GM13977 (cell line): ENCODE measurements around the gene MORN4.
"Not testable (repeated sequence)": the region's sequence is repeated elsewhere in the genome, so short reads cannot be mapped to it uniquely, and the experiment has no call there.

Source experiments
- DNase-seq: peaks from one replicate; pipeline ENCODE4 v3.0.0; 2012; ENCODE audit warnings: low spot score
- in situ Hi-C: fragments of 300-500 bp; cut with MboI; formaldehyde crosslinking; loops from one replicate; pipeline ENCODE4 v1.12.0; 2022; ENCODE audit warnings: low sequenced_read_pairs, low pct_unique_long_range_greater_than_20kb, mixed read lengths, inconsistent platforms; ENCODE audit not compliant: unreplicated experiment
- TF ChIP-seq, protein P1 (sequence below): IDR thresholded peaks from 2 replicates; pipeline ENCODE4 v1.5.1; 2012; ENCODE audit warnings: mild to moderate bottlenecking, control low read depth; ENCODE audit not compliant: insufficient read depth; ENCODE audit errors: extremely low read depth, missing control alignments

Gene MORN4

DNA sequence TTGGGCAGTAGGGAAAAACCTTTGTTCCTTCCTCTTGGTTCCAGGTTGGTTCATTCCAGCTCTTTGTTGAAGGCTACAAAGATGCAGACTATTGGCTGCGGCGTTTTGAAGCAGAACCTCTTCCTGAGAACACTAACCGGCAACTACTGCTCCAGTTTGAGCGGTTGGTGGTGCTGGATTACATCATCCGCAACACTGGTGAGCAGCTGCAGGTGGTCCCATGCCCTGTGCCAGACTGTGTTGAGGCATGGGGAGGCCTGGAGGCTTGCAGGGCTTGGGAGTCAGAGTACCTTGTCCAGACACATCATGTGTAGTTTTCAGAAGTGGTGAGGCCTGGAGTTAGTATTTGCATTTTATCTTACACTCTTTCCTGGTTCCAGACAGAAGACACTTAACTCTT is 23.5 kb upstream of the MORN4 start:
- in situ Hi-C loops, result no loop called here
- DNase-seq, result no peak
- TF ChIP-seq, protein P1, sequence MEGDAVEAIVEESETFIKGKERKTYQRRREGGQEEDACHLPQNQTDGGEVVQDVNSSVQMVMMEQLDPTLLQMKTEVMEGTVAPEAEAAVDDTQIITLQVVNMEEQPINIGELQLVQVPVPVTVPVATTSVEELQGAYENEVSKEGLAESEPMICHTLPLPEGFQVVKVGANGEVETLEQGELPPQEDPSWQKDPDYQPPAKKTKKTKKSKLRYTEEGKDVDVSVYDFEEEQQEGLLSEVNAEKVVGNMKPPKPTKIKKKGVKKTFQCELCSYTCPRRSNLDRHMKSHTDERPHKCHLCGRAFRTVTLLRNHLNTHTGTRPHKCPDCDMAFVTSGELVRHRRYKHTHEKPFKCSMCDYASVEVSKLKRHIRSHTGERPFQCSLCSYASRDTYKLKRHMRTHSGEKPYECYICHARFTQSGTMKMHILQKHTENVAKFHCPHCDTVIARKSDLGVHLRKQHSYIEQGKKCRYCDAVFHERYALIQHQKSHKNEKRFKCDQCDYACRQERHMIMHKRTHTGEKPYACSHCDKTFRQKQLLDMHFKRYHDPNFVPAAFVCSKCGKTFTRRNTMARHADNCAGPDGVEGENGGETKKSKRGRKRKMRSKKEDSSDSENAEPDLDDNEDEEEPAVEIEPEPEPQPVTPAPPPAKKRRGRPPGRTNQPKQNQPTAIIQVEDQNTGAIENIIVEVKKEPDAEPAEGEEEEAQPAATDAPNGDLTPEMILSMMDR, result no peak

DNA sequence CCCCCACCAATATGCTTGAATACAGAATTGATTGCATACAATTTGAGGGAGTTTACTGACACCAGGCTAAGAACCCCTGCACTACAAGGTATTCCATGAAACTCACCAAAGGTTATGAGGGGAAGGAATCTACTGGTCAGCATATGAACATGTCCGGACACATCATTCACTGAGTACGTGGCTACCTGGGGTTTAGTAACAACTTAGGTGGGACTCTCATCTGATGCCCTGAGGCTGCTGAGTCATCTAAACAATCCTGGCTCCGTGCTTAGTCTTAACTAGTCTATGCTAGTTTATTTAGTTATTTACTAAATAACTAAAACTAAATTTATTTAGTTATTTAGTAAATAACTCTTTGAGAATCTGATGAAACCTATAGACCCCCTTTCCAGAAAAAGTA is 18.5 kb upstream of the MORN4 start:
- in situ Hi-C loops, result no loop called here
- no peak for DNase-seq
- TF ChIP-seq, protein P1, result no peak

DNA sequence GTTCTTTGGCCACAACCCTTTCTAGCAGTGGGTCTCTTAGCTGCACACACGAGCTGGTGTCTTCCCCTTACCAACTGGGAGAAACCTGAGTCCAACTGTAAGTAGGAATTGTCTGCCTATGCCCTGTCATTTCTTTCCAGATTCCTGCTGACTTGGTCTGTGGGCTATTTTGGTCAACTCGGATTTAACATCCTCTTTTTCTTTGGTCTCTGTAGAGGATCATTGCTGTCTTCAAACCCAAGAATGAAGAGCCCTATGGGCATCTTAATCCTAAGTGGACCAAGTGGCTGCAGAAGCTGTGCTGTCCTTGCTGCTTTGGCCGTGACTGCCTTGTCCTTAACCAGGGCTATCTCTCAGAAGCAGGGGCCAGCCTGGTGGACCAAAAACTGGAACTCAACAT is 17.4 kb upstream of the MORN4 start:
- no peak for DNase-seq
- in situ Hi-C loops, result no loop called here
- TF ChIP-seq, protein P1, result no peak

DNA sequence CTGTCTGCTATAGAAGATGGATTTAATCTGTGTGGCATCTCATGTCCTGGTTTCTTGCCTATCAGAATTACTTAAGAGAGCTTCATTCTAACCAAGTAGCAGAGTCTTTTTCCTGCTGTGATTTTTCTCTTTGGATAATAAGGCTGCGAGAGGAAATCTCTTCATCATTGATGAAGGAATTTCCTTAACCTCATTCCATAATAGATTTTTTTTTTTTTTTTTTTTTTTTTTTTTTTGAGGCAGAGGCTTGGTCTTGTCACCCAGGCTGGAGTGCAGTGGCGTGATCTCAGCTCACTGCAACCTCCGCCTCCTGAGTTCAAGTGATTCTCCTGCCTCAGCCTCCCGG is 16.1 kb upstream of the MORN4 start:
- in situ Hi-C loops, DNase-seq: not testable (repeated sequence)

DNA sequence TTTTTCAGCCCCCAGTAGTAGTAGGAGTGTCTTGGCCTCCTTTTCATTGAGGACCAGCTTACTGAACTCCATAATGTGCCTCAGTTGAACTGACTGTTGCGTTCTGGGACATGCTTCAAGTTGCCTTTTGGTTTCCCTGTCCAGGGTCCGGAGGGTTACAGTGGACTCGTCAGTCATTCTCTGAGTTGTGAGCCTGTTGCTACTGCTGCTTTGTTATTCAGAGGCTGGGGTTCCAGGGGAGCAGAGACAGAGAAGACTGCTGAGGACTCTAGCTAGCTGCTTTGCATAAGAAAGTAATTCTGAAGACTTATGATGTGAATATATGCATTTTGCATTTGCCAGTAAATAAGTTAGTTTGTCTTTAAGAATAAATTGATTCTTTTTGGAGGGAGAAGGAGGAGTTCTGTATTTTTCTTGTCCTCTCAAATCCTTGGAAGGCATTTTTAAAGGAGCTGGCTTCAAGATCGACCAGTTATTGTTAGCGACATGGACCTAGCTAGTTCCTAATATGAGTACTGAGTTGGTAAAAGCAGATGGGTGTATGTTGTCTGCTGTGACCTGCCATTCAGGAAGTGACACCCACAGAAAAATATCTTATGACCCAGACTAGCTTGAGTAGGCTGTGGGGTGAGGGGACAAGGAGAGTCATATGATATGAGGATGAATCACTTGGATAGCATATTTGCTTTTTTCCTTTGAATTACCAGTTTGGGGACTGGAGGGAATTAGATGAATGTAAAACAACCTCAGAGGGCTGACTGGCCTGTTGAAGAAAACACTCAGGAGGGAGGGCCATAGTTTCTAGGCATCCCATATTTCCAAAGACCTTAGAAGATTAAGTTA is 15.5 kb upstream of the MORN4 start:
- in situ Hi-C loops, result no loop called here
- peak; percentile 65 for DNase-seq
- TF ChIP-seq, protein P1, result no peak

DNA sequence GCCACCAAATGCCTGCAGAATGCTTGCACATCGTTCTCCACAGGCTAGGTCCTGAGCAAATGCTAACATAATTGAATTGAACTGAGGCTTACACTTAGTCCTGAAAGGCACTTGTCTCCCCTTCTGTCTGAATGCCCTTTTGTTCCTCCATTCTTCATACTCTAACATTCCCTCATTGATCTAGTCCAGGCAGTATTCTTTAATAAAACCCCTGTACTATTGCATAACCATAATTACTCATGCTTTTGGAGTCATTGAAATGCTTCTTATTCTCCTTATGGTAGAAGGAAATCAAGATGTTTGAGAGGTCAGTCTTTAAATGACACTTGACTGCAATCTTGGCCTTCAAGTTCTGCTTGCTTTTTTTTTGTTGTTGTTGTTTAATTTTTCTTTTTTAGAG is 14.3 kb upstream of the MORN4 start:
- DNase-seq, result no peak
- TF ChIP-seq, protein P1, result no peak

DNA sequence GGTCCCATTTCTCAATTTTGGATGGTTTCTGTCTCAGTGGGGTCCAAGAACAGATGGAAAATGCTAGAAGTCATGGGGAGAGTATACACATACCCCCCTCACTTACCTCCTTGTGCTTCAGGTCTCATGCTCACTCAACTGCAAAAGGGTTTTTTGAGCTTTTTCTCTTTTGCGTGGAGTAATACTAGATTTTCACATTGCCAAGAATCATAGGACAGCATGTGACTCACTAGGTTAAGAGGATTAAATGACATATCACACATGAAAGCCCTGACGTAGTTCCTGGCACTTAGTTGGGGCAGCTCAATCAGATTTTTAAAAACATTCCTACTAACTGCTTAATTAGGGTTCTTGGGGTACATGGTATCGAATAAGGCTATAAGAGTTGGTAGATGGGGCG is 11.6 kb upstream of the MORN4 start:
- in situ Hi-C loops, result no loop called here
- DNase-seq, result no peak
- TF ChIP-seq, protein P1, result no peak

More for the DNA sequence above, 14.3 kb upstream of the MORN4 start:
- in situ Hi-C loops, result no loop called here
